GM06990 (cell line): ENCODE measurements around the gene TAF1B.

ENCODE experiments used
- DNase-seq: peaks from one replicate; pipeline ENCODE4 v3.0.0-alpha.2; 2011; ENCODE audit not compliant: insufficient read length; ENCODE audit errors: extremely low read depth
- H3K27me3 ChIP-seq: replicated peaks from 2 replicates; pipeline ENCODE4 v1.6.0; 2011; ENCODE audit warnings: low read length; ENCODE audit not compliant: control insufficient read depth, insufficient read depth
- H3K36me3 ChIP-seq: 2 replicates; pipeline ENCODE4 v1.5.1; 2011; ENCODE audit warnings: low read length; ENCODE audit not compliant: control insufficient read depth, insufficient read depth
- H3K4me3 ChIP-seq: replicated peaks from 2 replicates; pipeline ENCODE4 v1.5.1; 2011; ENCODE audit warnings: low read depth, mild to moderate bottlenecking, control low read depth, low read length
- CTCF ChIP-seq: IDR thresholded peaks from 2 replicates; pipeline ENCODE4 v1.5.1; 2011; ENCODE audit warnings: low read length, control low read depth, mild to moderate bottlenecking, inconsistent platforms; ENCODE audit not compliant: insufficient read depth, poor library complexity, severe bottlenecking

Gene TAF1B

GRCh38 chr2:9895669-9896590, 52.7 kb downstream of the TAF1B start:
- no peak for TF ChIP-seq CTCF
- no peak for DNase-seq
- Histone ChIP-seq H3K27me3 (no peaks in the 10 kb centered on the region), H3K4me3 (no peak overlapping the region), H3K36me3 (no peaks in the 10 kb centered on the region)

- Histone ChIP-seq H3K4me3 (no peak overlapping the region), H3K27me3 (no peaks in the 10 kb centered on the region), H3K36me3 (no peaks in the 10 kb centered on the region)
- no peak for TF ChIP-seq CTCF
- DNase-seq, result peak; percentile 25
Observed at GRCh38 chr2:9897331-9897737, 54.1 kb downstream of the TAF1B start.

- no peak for DNase-seq
- no peaks in the 10 kb centered on the region for H3K27me3 ChIP-seq
- no peak overlapping the region for H3K4me3 ChIP-seq
- no peak for TF ChIP-seq CTCF
- H3K36me3 ChIP-seq, result no peaks in the 10 kb centered on the region
Observed at GRCh38 chr2:9897846-9898245, 54.6 kb downstream of the TAF1B start.

GRCh38 chr2:9905413-9905812, 62.1 kb downstream of the TAF1B start:
- TF ChIP-seq CTCF, result no peak
- no peak for DNase-seq

GRCh38 chr2:9907402-9907801, 64.1 kb downstream of the TAF1B start:
- TF ChIP-seq CTCF, result no peak
- no peaks in the 10 kb centered on the region for H3K27me3 ChIP-seq
- H3K4me3 ChIP-seq, result no peak overlapping the region

More at GRCh38 chr2:9905413-9905812, 62.1 kb downstream of the TAF1B start:
- Histone ChIP-seq H3K4me3 (no peak overlapping the region), H3K36me3 (no peaks in the 10 kb centered on the region; the same call in 1 of the 2 replicates), H3K27me3 (no peaks in the 10 kb centered on the region)

More at GRCh38 chr2:9907402-9907801, 64.1 kb downstream of the TAF1B start:
- DNase-seq, result no peak
- no peaks in the 10 kb centered on the region; the same call in 1 of the 2 replicates for H3K36me3 ChIP-seq
